Measurements from ENCODE around the gene ATP6V1A. TPM values are rescaled to one million over a fixed set of nuclear protein-coding genes. Genes with fewer than 3 reads are reported as not detected.

Gene ATP6V1A
- polyA plus RNA-seq, 1 donor from 2014 or later: 35.2 TPM

Other genes starting within 250 kb of the ATP6V1A start
- 13.3 TPM for gene SPICE1, start 231.9 kb upstream of the ATP6V1A start, polyA plus RNA-seq (ENCODE audit: insufficient read depth, low read depth, low replicate concordance)
- 1.8 TPM for gene SIDT1, start 214.5 kb upstream of the ATP6V1A start, polyA plus RNA-seq (ENCODE audit: insufficient read depth, low read depth, low replicate concordance)
- gene USF3, start 50.4 kb upstream of the ATP6V1A start, polyA plus RNA-seq (ENCODE audit: insufficient read depth, low read depth, low replicate concordance): 3.1 TPM
- 47.5 TPM for gene NAA50, start 786 bp upstream of the ATP6V1A start, polyA plus RNA-seq (ENCODE audit: insufficient read depth, low read depth, low replicate concordance)
- gene GRAMD1C, start 91.8 kb downstream of the ATP6V1A start, polyA plus RNA-seq (ENCODE audit: insufficient read depth, low read depth, low replicate concordance): 3.0 TPM
- 1.9 TPM for gene ZDHHC23, start 201.0 kb downstream of the ATP6V1A start, polyA plus RNA-seq (ENCODE audit: insufficient read depth, low read depth, low replicate concordance)

All from brain (organoid and tissue), 1 donor.